Mononuclear cell (primary cell): ENCODE data around the gene GINS2. TPM values are rescaled to one million over a fixed set of nuclear protein-coding genes. Genes with fewer than 3 reads are reported as not detected.

Source experiments
- H3K27me3 ChIP-seq: 2 replicates; pipeline ENCODE4 v1.6.0; 2011; ENCODE audit warnings: low read length, control low read depth; ENCODE audit not compliant: insufficient read depth
- H3K4me1 ChIP-seq: 2 replicates; pipeline ENCODE4 v1.5.1; 2011; ENCODE audit warnings: mild to moderate bottlenecking, low read length, control low read depth; ENCODE audit not compliant: insufficient read depth
- H3K4me3 ChIP-seq: 2 replicates; pipeline ENCODE4 v1.5.1; 2011; ENCODE audit warnings: mild to moderate bottlenecking, low read length, moderate library complexity
- H3K9me3 ChIP-seq: 2 replicates; pipeline ENCODE4 v1.5.1; 2011; ENCODE audit warnings: low read depth, mild to moderate bottlenecking, control low read depth, low read length
- total RNA-seq: library from RNA; depleted of rRNA; stranded (reverse); fragments of >200 nt; gene quantifications from one replicate; pipeline ENCODE4 v1.2.3, GENCODE V29; 2012

Gene GINS2
- total RNA-seq, 1 donor, result 0.42 TPM

DNA sequence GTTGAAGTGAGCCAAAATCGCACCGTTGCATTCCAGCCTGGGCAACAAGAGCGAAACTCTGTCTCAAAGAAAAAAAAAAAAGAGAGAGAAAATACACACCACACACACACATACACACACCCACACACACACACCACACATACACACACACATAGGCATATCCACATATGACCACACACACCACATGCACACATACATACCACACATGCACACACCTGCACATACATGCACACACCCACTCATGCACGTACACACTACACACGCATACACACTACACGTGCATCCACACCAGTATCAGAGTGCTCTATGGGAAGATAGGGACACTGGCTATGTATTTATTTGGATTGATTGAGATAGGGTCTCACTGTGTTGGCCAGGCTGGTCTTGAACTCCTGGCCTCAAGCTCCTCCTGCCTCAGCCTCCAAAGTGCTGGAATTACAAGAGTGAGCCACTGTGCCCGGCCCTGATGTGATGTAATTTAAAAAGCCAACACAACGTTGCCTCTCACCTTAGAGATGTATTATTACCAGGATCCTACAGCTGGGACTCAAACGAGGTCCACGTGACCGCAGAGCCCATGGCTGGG is 17.8 kb upstream of the GINS2 start:
- Histone ChIP-seq H3K9me3 (no peaks in the 10 kb centered on the region), H3K4me3 (no peak overlapping the region), H3K4me1 (no peaks in the 10 kb centered on the region), H3K27me3 (no peaks in the 10 kb centered on the region)

DNA sequence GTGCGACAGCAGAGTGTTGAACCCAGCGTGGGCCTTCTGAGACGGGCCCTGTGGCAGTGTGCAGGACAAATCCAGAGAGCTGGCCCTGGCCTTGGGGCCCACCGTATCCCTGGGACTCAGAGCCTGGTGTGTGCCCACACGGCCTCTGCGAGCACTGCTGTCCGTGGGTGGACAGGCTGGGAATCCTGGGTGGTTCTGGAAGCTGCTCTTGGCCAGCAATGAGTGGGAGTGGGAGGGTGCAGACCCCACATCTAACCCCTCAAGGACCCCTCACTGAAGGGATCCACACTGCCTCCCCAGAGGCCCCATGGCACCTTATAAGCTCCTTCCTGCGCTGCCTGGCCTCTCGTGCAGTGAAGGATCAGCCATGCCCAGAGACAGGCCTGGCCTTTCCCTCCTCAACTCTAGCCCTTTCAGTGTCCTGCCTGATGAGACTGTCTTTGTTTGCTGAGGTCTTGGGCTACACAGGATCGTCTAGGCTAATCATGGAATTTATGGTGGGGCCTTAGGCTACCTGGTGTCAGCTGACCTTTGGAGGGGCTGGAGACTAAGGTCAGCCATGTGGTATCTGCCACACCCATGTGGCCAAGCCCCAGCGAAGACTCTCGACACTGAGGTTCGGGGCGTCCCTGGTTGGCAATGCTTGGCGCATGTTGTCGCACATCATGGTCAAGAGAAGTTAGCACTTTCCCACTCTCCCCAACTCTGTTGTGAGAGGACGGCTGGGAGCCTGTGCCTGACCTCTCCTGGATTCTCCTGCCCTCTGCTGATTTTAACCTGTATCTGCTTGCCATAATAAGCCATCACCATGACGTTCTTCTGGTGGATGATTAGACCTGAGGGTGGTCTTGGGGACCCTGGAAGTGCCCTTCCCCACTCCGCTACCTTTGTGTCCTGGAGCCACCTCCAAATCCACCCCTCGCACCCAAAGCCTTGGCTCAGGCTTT is 16.4 kb upstream of the GINS2 start:
- H3K9me3 ChIP-seq, result no peaks in the 10 kb centered on the region
- no peaks in the 10 kb centered on the region for H3K27me3 ChIP-seq
- no peaks in the 10 kb centered on the region for H3K4me1 ChIP-seq
- no peak overlapping the region for H3K4me3 ChIP-seq

DNA sequence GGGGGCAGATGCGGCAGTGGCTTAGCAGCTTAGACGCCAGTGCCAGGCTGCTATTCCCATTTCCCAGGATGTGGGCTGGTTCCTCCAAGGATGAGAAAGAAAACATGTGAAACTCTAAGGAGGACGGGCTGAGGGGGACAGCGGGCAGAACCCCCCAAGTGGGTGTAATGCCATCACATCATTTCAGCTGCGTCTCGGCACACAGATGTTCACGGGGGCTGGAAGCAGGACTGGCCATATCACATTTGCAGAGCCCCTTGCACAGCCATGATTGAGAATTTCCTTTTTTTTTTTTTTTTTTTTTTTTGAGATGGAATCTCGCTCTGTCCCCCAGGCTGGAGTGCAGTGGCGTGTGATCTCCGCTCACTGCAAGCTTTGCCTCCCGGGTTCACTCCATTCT is 15.3 kb upstream of the GINS2 start:
- H3K9me3 ChIP-seq, result no peaks in the 10 kb centered on the region
- no peak overlapping the region for H3K4me3 ChIP-seq
- H3K27me3 ChIP-seq, result no peaks in the 10 kb centered on the region
- H3K4me1 ChIP-seq, result no peaks in the 10 kb centered on the region

DNA sequence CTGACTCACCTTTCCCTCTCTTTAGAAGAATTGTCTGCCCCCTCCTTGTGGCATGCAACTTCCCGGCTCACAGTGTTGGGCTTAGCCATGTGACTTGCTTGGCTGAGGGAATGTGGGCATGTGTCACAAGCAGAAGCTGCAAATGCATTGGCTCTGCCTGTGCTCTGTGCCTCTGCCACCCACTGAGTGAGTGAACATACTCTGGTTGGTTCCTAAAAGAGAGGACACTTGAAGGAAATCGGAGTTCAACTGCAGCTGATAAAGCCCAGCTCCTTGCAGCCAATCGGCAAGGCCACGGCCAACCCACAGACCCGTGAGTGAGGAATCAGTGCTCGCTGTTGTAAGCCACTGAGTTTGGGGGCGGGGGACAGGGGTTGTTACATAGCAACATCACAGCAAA is 10.9 kb upstream of the GINS2 start:
- no peaks in the 10 kb centered on the region for H3K9me3 ChIP-seq
- no peaks in the 10 kb centered on the region for H3K27me3 ChIP-seq
- H3K4me1 ChIP-seq, result no peaks in the 10 kb centered on the region
- no peak overlapping the region for H3K4me3 ChIP-seq

DNA sequence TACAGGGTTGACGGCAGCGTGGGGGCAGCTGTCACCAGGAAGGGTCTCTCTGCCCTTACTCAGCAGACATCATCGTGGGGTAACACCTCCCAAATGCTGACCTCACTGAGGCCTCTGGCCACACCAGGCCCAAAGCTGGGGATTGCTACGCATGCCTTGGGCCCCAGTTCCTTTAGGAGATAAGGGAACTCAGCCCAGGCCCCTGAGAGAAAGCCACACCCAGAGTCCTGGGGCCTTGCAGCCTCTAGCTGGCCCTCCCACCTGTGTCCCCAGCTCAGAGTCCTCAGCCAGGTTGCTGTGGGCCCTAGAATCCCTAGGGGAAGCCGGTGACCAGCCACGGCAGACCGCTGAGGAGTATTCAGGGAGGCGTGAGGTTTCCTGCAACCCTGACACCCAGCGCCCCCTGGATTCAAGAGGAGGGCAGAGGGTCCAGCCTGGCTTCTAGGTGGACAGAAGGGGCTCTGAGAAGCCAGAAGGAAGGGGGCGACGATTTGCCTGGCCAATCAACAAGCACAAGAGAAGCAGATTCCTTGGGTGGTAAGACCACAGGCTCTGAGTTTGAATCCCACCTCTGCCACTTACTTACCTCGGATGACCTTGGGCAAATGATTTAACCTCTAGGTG is 10.3 kb upstream of the GINS2 start:
- Histone ChIP-seq H3K4me3 (no peak overlapping the region), H3K9me3 (no peaks in the 10 kb centered on the region), H3K27me3 (no peaks in the 10 kb centered on the region), H3K4me1 (no peaks in the 10 kb centered on the region)

DNA sequence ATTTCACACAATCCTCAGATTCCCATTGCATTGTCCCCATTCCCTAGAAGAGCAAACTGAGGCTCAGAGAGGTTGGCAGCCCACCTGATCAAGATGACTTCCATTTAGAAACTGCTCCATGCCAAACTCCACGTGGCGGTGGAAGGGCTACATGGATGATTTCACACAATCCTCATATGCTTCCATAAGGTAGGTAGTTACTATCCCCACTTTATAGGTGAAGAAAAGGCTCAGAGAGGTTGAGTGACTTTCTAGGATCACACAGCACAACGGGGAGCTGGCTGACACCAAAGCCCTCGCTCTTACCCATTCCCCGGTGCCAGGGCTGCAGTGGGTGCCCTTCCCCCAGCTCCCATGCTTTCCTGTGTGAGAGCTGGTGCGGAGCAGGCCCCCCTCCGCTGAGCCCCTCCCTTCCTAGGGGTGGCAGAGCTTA is 9.7 kb upstream of the GINS2 start:
- no peaks in the 10 kb centered on the region for H3K27me3 ChIP-seq
- no peak overlapping the region for H3K4me3 ChIP-seq
- H3K4me1 ChIP-seq, result no peaks in the 10 kb centered on the region
- H3K9me3 ChIP-seq, result no peaks in the 10 kb centered on the region

DNA sequence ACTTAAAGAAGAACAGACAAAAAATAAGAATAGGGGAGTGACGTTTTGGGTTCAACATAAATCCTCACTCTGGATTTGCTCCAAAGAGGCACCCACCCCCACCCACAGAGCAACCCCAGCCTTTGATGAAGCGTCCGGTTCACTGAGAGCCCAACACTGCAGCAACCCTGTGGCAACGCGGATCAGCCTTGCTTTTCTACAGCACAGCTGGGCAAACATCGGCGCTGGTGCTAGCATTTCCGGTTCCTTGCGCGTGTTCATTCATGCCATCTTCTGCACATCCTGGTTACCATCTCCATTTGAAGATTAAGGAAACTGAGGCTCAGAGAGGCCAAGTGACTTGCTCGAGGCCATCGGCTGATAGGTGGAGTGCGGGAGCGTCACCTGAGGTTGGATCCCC is 8.7 kb upstream of the GINS2 start:
- H3K9me3 ChIP-seq, result no peaks in the 10 kb centered on the region

DNA sequence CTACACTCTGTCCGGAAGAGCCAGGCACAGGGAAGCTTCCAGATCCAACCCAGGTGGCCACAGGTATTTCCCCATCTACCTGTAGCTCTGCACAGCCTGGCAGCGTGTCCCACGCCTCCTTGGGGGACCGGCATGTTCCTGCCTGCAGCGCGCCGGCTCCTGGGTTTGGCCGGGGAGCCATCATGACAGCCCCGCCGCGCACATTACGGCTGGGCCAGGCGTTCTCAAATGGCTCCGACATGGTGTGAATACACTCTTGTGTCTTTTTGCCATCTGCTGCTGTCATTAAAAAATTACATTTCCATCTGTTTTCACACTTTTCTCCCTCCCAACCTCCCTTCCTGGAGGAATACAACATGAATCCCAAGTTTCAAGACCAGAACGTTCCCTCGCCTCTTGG is 8.0 kb upstream of the GINS2 start:
- Histone ChIP-seq H3K4me3 (no peak overlapping the region), H3K27me3 (no peaks in the 10 kb centered on the region), H3K4me1 (no peaks in the 10 kb centered on the region), H3K9me3 (no peaks in the 10 kb centered on the region)

More for the DNA sequence above, 8.7 kb upstream of the GINS2 start:
- H3K27me3 ChIP-seq, result no peaks in the 10 kb centered on the region
- no peak overlapping the region for H3K4me3 ChIP-seq
- H3K4me1 ChIP-seq, result no peaks in the 10 kb centered on the region

DNA sequence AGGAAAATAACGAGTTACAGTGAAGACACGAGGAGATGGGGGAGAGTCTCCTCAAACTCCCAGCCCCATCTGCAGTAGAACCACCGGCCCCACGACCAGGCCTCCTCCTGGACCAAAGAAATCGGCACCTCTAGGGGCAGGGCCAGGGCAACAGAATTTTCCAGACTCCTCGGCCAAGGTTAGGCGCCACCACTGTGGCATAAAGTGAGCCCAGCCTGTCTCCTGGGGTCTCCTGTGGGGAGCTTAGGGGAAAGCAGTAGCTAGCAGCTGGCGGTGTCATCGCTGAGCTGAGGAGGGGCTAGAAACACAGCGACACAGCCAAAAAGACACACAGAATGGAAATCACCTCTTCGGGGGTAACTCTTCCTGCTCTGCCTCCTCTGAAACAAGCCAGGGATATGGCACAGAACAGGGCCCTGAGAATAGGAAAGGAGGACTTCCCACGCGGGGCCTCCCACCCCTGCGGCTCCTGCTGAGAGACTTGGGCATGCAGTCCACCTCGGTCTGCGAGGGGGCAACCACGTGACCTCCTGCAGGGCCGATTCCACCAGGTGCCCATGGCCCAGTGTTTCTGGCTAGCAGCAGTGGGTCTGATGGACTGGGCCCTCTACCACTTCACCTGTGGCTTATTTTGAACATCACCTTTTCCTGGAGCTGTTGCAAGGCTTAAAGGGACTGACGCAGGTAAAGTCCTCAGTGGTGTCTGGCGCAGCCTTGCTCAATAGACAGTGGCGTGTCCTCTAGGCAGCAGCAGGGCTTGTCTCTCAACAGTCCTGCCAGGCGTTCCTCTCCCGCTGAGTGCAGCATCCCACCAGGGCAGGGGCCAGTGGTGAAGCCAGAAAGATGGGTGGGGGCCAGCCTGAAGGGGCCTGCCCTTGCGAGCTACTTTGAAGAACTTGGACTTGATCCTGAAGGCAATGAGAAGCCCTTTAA is 6.7 kb upstream of the GINS2 start:
- Histone ChIP-seq H3K27me3 (no peaks in the 10 kb centered on the region), H3K9me3 (no peaks in the 10 kb centered on the region), H3K4me3 (no peak overlapping the region), H3K4me1 (no peaks in the 10 kb centered on the region)

GRCh38 chr16:85690469-85691064 is 1.8 kb upstream of the GINS2 start:
- H3K9me3 ChIP-seq, result no peaks in the 10 kb centered on the region
- no peak overlapping the region for H3K4me3 ChIP-seq

DNA sequence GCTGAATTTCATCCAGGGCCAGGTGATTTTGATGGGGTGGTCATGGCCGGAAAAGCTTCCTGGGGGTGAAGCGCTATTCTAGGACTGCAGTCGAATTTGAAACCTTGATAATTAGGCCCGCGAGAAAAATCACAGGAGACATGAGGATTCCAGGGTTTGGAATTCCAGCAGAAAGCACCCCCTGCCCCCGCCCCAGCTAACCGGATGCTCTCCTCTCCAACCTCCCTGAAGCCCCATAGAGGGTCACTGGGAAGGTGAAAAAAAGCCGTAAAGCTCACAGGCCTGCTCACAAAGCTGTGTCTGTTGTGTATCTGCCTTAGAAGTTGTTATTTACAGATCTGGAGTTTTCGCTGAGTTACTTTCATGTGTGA is 1.2 kb upstream of the GINS2 start:
- H3K4me3 ChIP-seq, result no peak overlapping the region
- H3K9me3 ChIP-seq, result no peaks in the 10 kb centered on the region
- H3K27me3 ChIP-seq, result no peaks in the 10 kb centered on the region
- peaks cover 20% of the 10 kb centered on the region for H3K4me1 ChIP-seq

More at GRCh38 chr16:85690469-85691064, 1.8 kb upstream of the GINS2 start:
- no peaks in the 10 kb centered on the region for H3K27me3 ChIP-seq
- peaks cover 20% of the 10 kb centered on the region for H3K4me1 ChIP-seq

- Histone ChIP-seq H3K4me3 (no peak overlapping the region), H3K9me3 (no peaks in the 10 kb centered on the region), H3K27me3 (no peaks in the 10 kb centered on the region), H3K4me1 (peaks cover 20% of the 10 kb centered on the region)
Measured at GRCh38 chr16:85689285-85689949, 663 bp upstream of the GINS2 start.

DNA sequence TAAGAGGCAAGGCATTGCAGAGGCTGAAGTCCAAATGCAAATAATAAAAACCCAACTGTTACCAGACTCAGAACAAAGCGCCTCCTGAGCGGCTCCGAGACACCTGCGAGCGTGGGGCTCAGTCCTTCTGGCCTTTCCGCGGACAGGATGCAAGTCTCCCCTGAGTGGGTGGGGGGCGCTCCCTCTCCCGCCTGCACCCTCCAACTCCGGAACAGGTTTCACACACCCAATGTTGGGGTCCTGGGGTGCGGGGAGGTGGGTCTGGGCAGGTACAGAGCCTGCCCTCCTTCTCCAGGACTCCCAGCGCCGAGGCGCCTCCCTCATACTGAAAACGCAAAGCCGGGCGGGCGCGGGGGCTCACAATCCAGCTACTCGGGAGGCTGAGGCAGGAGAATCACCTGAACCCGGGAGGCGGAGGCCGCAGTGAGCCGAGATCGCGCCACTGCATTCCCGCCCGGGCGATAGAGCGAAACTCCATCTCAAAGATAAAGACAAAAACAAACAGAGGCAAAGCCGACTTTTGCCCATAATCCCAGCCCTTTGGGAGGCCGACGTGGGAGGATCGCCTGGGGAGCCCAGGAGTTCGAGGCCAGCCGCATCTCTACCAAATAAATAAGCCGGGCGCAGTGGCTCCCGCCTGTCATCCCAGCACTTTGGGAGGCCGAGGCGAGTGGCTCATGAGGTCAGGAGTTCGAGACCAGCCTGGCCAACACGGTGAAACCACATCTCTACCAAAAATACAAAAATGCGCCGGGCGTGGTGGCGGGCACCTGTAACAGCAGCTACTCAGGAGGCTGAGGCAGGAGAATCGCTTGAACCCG is 893 bp downstream of the GINS2 start:
- H3K4me3 ChIP-seq, result peak overlapping the region; percentile 55
- peaks cover 20% of the 10 kb centered on the region for H3K4me1 ChIP-seq
- no peaks in the 10 kb centered on the region for H3K9me3 ChIP-seq
- H3K27me3 ChIP-seq, result no peaks in the 10 kb centered on the region
